Measurements from ENCODE around the gene SVIL.
"Not testable (repeated sequence)": the region's sequence is repeated elsewhere in the genome, so short reads cannot be mapped to it uniquely, and the experiment has no call there.

SVIL gene

DNA sequence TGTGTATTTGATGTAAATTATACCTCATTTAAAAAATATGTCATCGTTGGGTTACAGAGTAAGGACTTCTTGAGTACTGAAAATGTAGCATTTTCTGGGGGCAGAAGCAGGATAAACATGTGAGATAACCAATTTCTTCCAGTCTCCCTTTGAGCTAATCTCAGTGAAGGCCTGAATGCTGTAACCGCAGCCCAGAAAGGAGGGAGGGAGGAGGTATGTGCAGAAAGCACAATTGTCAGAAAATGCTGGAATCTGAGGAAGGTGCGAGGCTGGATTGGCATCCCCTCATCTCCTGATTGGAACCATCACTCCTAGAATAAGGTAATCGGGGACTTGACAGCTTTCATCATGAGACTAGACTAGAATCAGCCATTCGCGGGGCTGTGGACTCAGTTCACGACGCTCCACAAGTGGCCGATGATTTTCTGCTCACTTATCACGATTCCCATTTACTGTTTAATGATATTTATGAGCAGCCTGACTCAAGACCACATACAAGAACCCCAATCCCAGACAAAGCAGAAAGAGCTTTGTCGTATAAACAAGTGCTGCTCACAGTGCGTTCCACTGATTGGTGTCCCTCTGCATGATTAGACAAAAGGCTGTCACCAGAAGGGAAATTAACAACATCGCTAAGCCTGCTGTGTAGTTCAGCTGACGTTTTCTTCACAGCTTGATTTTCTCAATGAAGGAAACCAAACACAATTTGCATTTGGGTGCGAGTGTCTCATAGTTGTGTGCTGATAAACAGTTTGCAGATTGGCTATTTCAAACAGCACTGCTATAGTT lies 93.2 kb downstream of the SVIL start:
- DNase-seq (ENCODE audit: low read depth in 2 of 2), result no peak

DNA sequence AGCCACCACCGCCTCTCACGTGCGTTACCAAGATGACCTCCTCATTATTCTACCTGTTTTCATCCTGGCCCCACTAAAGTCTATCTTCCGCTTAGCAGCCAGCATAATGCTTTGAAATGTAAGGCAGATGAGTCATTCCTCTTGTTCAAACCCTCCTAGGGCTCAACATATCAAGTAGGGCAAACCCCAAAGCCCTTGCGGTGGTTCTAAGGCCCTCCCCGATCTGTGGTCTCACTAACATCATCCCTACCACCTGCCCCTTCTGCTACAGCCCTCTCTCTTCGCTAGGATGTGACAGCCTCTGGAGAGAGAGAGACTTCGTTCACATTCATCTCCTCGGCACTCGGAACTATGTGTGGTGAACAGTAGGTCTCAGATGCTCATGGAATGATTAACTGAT lies 94.8 kb downstream of the SVIL start:
- DNase-seq (ENCODE audit: low read depth in 2 of 2), result no peak

DNA sequence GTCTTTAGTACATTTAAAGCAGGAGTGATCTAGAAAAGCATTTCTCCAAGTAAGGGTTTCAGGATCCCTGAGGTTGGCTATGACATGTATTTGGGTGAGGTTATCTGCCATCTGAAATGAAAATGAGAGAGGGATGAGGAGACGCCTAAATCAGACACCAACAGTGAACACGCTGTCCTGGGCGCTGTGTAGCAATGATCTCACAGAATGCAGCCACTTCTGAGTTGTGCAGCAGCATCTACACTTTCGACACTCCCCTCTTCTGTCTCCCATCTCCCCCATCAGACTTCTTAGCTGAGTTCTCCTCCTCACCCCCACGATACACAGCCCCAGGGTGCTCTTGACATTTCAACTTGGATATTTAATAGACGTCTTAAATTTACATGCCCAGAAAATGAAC lies 95.4 kb downstream of the SVIL start:
- no peak for DNase-seq (ENCODE audit: low read depth in 2 of 2)

DNA sequence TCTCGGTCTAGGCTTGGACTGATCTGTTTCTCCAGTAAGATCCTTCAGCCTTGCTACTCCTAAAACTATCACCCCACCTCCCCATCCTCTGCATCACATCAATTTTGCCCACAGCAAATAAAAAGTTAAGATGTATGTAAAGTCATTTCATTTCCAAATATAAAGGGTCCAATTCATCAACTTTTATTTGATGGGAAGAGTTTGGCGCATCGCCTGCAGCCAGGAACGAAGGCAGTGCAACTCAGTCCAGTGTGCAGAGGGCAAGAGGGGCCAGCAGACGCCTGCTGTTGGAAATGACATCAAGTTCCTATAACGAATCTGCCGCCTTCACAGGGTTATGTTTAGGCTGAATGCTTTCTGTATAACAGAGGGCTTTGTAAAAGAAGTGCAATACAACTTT lies 97.0 kb downstream of the SVIL start:
- no peak for DNase-seq (ENCODE audit: low read depth in 2 of 2)

DNA sequence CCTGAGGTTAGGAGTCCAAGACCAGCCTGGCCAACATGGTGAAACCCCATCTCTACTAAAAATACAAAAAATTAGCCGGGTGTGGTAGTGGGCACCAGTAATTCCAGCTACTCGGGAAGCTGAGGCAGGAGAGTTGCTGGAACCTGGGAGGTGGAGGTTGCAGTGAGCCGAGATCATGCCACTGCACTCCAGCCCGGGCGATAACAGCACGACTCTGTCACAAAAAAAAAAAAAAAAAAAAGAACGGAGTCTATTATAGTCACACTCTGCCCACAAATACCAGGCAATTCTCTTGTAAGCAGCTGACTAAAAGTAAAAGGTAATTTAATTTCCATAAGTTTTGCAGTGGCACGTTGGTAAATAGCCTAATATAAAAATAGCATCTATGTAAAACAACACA lies 98.1 kb downstream of the SVIL start:
- DNase-seq (ENCODE audit: low read depth in 2 of 2), result not testable (repeated sequence)

DNA sequence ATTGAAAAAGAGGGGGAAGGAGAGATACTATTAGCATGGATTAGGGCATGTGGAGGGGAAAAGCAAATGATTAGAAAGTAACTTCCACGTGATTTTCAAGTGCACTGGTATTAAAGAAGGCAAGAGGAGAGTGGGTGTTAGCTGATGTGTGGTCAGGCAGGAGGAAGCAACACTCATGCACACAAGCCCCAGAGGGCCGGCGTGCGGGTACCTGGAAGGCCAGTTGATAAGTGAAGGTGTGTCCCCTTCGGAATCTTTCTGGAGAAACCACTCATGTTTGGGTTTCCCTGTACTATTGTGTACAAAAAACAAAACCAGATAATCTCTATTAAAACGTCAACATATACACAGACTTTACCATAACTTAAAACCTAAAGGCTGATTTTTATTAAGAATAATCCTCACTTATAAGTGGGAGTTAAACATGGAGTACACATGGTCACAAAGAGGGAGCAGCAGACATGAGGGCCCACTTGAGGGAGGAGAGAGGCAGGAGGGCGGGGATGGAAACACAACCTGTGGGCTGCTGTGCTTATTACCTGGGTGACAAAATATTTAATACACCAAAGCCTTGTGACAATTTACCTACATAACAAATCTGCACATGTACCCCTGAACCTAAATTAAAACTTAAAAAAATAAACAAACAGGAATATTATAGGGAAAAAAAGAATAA lies 98.9 kb downstream of the SVIL start:
- no peak for DNase-seq (ENCODE audit: low read depth in 2 of 2)

DNA sequence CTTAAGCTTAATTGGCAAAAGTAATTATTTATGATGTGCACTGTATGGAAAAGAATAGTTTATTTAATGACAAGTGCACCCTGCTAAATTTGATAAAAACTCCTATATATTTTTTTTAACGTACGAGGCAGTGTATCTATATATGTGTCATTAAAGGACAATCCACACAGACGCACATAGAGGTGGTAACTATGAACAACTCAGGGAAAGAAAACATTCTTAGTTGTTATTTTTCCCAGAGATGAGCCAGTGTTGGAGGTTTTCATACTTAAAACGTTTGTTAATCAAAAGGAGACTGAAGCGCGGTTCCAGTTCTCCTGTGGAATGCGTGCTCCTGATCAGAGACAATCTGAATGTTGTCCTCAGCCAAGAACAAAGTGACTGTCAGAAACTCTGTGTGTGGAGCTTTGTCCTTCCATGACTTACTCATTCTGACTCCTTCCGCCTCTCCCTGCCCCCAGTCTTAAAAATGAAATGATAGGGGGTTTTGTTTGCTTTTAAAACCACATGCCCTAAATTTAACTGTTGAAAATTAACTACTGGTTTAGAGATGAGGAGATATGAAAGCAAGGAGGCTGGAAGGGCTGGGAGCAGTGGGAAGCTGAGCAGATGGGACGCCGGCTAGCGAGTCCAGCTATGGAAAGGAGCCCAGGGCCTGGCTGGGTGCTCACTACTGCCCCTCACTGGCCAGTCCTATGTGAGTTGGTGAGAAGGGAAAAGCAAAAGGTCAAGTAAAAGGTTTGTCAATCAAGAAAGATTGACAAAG lies 99.6 kb downstream of the SVIL start:
- DNase-seq (ENCODE audit: low read depth in 2 of 2), result no peak

DNA sequence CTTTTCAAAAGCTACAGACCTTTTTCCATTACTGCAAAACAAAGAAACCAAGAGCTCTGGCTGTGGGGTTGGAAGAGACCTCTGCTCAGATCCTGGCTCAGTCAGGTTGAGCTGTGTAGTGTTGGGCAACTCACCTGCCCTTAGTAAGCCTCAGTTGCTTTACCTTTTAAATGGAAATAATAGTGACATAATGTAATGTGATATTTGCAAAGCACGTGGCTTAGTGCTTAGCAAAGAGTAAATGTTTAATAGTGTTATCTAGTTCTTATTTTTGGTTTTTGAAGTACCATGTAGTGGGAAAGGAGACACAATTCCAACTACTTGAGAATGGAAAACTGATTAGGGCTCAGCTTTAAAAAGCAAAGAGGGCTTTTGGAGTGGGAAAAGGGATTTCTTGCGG lies 100.2 kb downstream of the SVIL start:
- DNase-seq (ENCODE audit: low read depth in 2 of 2), result no peak

DNA sequence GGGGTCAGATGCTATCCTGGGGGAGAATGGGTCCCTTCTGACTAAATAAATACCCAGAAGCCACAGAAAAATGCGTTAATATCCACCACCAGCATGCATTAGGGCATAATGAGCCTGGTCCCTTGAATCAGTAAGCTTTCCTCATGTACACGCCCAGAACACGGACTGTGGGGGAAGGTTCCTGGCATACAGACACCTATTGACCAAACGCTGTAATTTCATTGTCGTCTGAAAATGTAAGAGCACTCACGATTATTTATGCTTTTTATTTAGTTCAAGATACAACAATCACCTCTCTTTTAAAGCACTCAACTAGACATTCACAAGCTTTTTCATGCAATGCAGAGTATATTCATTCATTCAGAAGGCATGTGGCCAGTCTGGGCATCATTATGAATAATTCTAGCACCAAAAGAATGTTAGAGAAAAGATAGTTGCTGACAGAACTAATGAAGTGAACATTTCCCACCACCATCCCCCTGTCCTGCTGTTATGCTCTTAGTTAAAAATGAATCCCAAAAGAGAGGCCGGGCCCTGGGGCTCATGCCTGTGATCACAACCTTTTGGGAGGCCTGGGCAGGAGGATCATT lies 101.0 kb downstream of the SVIL start:
- DNase-seq (ENCODE audit: low read depth in 2 of 2), result no peak

DNA sequence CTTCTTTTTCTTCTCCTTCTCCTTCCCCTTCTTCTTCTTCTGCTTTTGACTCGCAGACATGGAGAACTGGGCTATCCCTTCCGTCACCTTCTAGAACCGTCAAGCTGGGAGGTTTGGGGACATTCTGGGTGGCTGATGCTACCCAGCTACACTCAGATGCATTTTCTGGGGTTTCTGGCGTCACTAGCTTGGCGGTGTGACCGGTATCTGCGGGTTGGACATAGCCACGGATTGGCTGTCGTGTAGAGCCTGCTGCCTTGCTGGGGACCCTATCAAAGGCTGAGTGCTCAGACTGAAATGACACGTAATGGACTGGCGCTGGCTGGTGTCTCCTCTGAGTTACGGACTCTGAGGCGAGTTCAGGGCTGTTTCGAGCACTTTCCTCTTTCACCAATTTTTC lies 101.7 kb downstream of the SVIL start:
- no peak for DNase-seq (ENCODE audit: low read depth in 2 of 2)

DNA sequence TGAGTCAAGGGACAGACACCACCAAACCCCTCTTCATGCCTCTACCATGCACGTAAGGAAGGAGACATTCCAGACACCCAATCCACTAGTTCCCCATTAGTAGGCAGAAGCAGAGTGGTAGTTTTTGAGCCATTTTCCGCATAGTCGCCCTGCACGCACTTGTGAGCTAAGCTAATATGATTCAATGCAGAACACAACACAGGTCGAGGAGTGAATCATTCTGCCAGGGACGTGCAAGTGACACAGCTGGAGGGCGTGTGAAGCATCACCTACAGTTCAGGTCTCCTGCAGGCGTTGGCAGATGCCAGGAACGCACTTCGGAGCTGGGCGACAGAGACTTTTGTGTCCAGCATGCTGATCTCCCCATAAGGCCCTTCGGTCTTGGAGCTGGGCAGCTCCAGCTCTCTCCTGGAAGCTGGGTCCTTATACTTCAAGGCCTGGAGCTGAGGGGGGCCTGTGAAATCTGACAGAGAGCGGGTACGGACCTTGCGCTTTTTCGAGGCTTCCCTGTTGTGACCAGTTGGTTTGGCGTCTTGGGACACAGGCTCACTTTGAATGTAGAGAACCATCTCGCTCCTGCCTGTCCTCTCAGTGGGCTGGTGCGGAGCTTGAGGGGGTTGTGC lies 102.4 kb downstream of the SVIL start:
- DNase-seq (ENCODE audit: low read depth in 2 of 2), result no peak

DNA sequence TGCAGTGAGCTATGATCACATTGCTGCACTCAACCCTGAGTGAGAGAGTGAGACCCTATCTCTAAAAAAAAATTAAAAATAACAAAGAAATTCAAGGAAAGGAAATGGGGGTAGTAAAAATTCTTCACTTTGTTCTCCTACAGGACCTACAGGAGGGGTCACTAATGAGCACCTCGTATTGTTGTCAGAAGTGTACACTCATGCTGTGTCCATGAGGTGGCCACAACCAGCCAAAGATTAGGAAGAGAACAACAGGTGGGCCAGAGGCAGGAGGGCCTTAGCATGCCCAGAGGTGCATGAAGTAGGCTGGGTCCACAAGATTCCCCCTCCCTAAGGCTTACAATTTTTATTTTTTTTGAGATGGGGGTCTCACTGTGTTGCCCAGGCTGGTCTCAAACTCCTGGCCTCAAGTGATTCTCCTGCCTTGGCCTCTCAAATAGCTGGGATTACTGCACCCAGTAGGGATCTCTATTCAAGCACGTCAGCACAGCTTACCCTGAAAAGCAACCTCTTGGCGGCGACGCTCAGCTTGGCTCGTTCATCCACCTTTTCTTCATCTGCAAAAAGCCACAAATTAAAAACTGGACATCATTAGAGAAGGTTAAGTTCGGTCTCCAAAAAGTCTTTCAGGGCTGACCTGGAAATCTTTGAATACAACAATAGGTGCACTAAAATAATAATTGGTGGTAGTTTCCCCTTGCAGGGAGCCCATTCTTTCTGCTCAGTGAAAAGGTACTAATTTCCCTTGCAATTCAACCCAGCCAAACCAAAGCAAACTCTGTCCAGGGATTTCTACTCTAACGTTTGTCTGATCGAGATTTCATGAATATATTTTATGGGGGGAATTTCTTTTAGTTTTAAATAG lies 104.4 kb downstream of the SVIL start:
- DNase-seq (ENCODE audit: low read depth in 2 of 2), result no peak

DNA sequence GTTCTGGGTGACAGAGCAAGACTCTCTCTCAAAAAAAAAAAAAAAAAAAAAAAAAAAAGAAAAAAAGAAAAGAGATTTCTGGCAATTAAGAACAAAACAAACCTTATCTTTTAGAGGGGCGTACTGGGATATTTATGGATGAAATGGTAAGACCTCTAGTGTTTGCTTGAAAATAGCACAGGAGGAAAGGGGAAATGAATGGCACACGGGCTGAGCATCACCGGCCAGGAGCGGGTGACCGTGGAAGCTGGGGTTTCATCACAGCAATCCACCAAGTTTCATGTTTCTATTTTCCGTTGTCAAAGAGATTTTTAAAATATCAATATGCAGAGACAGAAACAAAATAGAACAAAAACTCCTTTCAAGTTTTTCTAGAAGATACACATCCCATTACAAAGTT lies 105.6 kb downstream of the SVIL start:
- DNase-seq (ENCODE audit: low read depth in 2 of 2), result no peak

DNA sequence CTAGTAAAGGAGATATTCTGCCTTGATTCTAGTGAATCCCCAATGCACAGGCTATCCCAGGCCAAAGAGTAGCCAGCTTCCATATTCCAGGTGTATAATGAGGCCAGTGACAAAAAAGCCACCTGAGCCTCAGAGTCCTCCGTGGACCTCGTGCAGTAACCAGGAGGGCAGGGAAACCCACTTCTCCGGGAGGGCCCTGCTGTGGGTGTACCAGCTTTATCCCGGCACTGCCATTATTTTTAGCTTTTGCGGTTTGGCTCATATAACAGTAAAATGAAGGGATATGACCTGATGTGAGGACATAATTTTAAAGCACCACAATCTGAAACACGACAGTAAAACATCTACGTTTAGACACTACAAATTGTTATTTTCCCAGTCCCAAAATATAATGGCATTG lies 109.0 kb downstream of the SVIL start:
- no peak for DNase-seq (ENCODE audit: low read depth in 2 of 2)

DNA sequence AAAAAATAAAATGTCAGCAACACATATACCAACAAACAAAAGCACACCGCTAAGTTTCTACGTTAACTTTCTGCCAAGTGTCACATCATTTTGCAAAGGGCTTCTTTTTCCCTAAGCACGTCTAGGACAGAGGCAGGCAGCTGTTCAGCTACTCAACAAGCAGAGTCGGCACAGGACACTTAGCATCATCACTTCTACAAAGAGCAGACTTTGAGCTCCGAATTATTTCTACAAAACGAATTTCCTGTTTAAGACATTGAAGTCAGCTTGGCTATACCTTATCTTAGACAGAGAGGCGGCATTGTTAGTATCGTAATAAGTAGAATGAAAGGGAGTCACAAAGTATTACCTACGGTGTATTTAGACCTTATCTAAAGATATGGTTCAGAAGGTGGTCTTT lies 110.1 kb downstream of the SVIL start:
- no peak for DNase-seq (ENCODE audit: low read depth in 2 of 2)

DNA sequence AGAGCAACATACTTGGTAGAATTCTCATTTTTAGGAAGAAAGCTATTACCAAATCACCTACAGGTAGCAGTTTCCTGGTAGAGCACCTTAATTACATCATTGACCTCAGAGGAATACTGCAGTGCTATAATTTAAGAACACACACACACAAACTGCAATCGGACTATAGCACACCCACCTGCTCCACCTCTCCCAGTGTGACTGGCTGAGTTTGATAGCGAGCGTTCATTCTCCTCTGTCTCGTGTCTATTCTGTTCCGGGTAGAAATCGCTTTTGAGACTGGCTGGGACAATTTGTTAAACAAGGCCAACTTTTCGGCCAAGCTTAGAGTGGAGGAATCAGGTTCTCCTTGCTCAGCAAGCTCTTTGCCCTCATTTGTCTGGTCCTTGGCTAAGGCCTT lies 110.5 kb downstream of the SVIL start:
- no peak for DNase-seq (ENCODE audit: low read depth in 2 of 2)

DNA sequence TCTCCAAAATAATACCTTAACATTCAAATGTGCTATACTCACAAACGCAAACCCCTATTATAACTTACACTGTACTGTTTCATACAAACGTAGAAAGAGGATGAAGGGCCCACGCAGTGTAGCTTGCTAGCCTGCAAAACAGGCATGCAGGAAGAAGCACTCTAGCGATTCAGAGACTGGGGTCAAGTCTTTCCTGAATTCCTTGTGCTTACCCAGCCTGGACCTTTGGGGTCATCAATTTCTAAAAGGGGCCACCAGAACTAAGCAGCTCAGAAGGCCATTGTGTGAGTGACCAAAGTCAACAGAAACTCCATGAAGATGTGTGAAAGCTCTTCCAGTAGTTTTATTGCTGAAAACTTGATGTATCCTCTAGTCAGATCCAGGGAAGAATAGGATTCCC lies 111.9 kb downstream of the SVIL start:
- no peak for DNase-seq (ENCODE audit: low read depth in 2 of 2)

DNA sequence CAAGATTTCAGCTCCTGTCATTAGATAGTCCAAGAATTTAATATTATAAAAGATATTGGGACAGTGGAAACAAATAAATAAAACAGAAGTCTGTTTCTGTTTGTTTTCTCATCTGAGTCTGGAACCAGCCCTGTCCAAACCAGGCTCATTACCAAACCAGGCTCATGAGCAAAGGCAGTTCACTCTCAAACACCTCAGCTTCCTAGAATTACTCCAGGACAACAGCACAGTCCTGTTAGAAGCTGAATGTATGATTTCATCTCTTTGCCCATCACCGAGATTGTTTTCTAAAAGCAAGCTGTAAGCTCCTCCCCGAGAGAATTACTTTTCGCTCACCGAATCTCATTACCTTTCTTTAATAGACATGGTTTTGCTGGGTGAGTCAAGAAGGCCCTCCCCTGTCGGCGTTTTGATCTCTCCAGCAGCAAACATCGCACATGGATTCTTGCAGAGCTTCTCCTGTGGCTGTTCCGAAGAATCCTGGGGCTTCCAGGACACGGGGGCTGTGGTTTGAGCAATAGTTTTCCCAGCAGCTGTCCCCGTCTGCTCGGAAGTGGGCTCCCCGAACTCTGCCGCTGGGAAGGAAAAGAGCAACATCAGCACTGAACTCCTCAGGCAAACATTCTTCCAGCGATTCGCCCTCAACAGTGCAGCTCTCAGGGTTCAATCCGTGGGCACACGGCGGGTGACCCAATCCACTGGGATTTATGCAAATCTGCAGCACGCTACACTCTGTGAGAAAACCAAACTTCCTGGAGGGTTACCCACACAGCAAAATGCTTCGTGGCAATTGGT lies 112.5 kb downstream of the SVIL start:
- DNase-seq (ENCODE audit: low read depth in 2 of 2), result no peak

DNA sequence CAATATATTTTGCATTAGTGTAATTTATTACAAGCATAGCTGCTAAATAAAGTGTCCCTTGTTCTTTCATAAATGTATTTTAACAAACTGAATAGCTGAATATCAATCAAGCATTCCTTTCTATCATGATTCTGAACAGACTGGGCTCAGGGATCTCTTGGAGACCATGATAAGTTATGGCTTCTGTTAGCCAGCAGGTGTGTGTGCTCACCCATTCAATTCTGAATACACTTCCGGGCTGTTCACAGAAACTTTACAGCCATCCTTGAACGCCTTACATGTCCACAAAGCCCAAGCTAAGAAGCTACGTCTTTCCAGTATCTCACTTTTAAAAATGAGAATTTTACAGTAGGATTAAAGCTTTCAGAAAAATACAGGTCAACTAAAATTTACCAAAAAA lies 115.1 kb downstream of the SVIL start:
- no peak for DNase-seq (ENCODE audit: low read depth in 2 of 2)

DNA sequence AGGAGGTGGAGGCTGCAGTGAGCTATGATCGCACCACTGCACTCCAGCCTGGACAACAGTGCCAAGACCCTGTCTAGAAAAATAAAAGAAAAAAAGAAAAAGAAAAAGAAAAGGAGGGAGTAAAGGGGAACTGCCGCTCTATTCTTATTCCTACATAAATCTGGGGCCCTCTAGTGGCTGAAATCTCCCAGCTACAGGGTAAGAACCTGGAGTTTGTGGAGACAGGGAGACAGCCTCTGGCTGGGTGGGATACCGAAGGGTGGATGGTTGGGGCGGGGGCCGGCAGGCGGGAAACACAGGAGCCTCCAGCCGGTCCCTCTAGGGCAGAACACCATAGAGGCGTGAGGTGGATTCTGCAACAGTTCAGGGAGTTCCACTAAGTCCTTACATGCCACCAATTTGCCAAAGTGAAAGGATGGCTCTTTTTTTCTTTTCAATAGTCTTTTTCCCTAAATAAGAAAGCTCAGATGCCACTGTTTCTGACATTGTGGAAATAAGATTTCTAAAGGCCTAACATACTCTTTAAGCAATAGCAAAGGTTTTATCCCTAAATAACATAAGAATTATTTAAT lies 117.3 kb downstream of the SVIL start:
- DNase-seq (ENCODE audit: low read depth in 2 of 2), result no peak

Measured in stimulated activated CD4-positive, alpha-beta T cell treated with anti-CD3 and anti-CD28 coated beads, Interleukin-12 subunit alpha, Interleukin-12 subunit beta, amount 100 ng/mL, for 24 hours (primary cell).